Right lobe of liver (tissue), 4 donors: ENCODE measurements around the gene FGD5.

Experiments used
- POLR2A ChIP-seq: fragments of 450-650 bp; IDR thresholded peaks from one replicate; pipeline ENCODE4 v1.6.1; 2017; ENCODE audit warnings: antibody characterized with exemption, mild to moderate bottlenecking
- TF ChIP-seq, protein P1 (sequence below), 4 donors: fragments of 200-600 bp in 3 of 4; fragments of 450-650 bp in 1 of 4; IDR thresholded peaks; one replicate each; pipeline versions ENCODE4 v1.5.1 to v1.8.0; 2016 to 2022; ENCODE audit warnings: antibody characterized with exemption in 4 of 4, mild to moderate bottlenecking in 2 of 4
- donor health status: DM: no; HTN: no; CAD: no.
- donor health status: DM: no; HTN: no; CAD: no.
- donor health status: DM: no; HTN: yes; CAD: no.

DNA sequence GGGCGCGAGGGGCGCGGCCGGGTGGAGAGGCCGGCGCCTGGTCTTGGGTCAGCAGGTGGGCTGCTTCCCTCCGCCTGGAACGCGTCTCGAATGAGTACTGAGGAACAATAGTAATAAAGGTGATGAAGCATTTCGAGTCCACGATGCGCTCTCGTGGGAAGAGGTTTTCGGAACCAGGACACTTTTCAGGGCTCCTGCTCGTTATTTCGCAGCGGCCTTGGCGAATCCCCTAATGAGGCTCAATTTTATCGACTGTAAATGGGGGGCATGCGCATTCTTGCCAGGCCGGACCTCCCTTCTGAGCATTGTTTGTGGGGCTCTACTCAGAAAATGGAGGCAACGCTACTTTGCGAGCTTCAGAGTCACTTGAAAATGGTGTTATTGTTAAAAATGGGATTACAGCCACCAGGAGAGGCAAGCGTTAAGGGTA lies 129.9 kb downstream of the FGD5 start:
- no peak for TF ChIP-seq POLR2A
- TF ChIP-seq, protein P1, sequence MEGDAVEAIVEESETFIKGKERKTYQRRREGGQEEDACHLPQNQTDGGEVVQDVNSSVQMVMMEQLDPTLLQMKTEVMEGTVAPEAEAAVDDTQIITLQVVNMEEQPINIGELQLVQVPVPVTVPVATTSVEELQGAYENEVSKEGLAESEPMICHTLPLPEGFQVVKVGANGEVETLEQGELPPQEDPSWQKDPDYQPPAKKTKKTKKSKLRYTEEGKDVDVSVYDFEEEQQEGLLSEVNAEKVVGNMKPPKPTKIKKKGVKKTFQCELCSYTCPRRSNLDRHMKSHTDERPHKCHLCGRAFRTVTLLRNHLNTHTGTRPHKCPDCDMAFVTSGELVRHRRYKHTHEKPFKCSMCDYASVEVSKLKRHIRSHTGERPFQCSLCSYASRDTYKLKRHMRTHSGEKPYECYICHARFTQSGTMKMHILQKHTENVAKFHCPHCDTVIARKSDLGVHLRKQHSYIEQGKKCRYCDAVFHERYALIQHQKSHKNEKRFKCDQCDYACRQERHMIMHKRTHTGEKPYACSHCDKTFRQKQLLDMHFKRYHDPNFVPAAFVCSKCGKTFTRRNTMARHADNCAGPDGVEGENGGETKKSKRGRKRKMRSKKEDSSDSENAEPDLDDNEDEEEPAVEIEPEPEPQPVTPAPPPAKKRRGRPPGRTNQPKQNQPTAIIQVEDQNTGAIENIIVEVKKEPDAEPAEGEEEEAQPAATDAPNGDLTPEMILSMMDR (IDR thresholded peaks at IDR 0.05): no peak
